GM19240 (cell line): ENCODE measurements around the gene MYO3B.

Experiments
- DNase-seq: peaks from one replicate; pipeline ENCODE4 v3.0.0; 2011; ENCODE audit warnings: low spot score; ENCODE audit not compliant: insufficient read length

MYO3B gene

GRCh38 chr2:170300993-170301392 is 123.0 kb downstream of the MYO3B start:
- no peak for DNase-seq

DNA sequence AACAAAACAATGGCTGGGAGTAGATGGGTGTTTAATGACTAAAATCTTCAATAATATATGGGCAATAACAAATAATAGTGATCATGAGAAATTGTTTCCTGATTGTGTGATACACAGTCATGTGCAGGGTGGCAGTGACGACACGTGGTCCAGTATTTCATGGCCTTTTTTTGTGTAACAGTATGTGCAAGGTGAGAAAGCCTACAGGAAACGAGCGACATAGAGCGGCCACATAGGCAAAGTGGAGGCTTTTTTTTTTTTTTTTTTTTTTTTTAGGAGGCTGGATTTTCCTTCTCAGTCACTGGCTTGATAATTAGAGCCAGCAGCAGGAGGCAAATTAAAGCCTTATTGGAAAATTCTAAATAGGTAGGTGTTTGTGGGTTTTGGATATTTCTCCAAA is 123.7 kb downstream of the MYO3B start:
- no peak for DNase-seq

DNA sequence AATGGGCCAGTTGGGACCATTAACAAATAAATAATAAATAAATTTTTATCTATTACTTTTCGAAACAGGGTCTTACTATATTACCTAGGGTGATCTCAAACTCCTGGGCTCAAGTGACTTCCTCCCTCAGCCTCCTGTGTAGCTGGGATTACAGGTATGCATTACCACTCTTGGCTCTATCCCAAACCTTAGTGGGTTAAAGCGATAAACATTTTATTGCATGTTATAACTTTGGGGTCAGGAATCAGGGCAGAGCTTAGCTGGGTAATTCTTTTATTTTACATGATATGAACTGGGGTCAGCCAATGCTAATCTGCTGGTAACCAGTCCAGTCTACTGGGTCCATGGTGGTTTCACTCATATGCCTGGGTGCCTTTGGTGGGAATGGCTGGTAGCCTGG is 127.8 kb downstream of the MYO3B start:
- DNase-seq, result no peak

GRCh38 chr2:170306293-170306873 is 128.4 kb downstream of the MYO3B start:
- no peak for DNase-seq

DNA sequence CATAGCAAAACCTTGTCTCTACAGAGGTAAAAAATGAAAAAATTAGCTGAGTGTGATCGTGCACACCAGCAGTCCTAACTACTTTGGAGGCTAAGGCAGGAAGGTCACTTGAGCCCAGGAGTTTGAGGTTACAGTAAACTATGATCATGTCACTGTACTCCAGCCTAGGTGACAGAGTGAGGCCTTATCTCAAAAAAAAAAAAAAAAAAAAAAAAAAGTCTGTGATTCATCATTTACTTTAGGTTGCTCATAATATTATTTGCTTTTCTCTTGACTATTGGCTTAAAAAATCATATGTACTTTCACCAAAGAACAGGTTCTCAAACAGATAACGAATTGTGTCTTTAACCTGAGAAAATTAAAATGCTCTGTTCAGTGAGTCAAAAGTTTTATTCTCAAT is 129.1 kb downstream of the MYO3B start:
- no peak for DNase-seq

- DNase-seq, result no peak
Observed at GRCh38 chr2:170307555-170308351, 129.8 kb downstream of the MYO3B start.

- no peak for DNase-seq
Observed at GRCh38 chr2:170310876-170311502, 133.0 kb downstream of the MYO3B start.

DNA sequence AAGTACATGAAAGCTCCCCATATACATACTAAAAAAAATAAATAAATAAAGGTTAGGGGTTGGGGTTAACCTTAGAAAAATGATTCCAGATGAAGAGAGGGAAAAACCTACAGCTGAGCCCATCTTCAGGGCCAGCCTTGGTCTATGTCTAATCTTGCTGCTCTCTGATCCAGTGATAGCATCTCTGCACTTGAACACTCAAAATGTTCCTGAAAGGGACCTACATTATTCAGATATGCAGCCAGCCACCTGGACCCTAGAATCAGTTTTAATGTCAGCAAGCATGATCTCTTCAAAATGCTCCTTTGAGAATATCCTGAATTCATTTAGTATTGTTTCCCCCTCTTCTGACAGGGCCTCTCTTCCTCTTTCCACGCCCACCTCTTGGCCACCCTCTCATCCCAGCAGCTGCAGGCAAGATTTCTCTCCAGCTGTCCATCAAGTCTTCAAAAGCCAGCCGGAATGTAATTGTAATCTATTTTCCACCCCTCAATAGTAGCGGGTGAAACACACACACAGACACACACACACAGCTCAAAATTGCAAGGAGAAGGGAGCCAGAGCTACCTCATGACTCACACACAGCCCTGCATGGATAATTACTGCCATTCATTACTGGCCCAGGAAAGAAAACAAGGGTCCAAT is 135.5 kb downstream of the MYO3B start:
- DNase-seq, result no peak

- no peak for DNase-seq
Observed at GRCh38 chr2:170313992-170314348, 136.0 kb downstream of the MYO3B start.

DNA sequence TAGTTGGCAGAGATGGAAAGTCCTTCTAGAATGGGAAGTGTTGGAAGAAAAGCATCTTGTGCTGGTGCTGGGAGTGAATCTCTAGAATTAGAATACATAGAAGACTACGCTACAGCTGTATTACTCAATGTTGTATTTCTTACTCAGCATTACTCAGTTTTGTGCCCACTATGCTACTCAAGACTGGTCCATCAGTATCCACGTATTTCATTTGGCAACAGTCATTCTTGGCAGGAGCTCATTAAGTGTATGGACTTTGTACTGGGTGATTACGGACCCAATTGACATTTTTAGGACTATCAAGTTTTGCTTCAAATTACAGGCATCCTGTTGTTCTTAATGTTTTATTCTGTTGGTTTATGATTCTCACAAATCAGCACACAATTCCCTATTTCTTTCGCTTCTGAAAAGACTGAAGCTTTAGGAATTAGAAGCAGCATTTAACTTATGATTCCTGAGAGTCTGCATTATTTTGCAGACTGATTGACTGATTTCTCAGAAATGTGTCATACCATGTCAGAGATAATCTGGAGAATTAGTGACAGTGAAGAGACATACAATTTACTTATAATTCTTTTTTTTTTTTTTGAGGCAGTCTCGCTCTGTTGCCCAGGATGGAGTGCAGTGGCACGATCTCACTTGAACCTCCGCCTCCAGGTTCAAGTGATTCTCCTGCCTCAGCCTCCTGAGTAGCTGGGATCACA is 136.9 kb downstream of the MYO3B start:
- no peak for DNase-seq

- no peak for DNase-seq
Observed at GRCh38 chr2:170320948-170321347, 143.0 kb downstream of the MYO3B start.

DNA sequence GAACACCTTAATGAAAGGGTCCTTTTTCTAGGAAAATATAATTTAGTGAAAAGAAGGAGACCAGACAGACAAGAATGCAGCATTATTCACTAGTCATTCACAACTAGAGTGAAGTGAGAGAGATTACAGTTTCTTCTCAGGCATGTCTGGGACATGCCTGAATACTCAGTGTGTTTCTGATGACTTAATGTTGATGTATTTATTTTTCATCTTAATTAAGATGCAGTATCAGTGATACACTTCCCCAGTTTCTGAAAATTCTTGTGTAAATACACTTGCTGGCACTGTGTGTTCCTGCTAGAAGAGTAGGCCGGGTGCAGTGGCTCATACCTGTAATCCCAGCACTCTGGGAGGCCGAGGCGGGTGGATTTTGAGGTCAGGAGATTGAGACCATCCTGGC is 143.6 kb downstream of the MYO3B start:
- no peak for DNase-seq

DNA sequence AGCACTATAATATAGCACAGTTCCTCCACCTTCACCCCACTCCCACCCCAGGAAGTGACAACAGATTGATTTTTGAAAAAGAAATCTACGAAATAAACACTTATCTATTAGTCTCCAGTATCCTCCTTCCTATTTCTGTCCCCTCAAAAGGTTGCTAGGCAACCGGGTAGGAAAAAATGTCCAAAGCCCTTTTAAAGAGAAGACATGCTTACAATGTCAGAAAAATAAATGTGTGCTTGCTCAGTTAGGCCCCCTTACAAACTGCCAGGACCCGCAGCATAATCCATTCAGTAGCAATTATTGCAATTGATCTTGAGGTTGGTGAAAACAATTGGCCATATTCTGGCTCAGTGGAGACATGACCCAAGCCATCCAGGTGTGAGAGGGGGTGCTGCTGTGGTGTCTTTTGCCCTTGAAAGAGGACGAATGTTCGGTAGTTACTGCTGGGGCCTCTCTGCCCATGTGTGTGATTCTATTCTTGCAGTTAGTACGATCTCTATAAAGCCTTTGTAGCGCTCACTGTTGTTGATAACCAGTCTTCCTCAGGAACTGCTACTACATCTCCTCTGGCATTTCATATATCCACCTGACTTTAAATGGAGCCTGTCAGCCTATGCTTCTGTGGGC is 144.3 kb downstream of the MYO3B start:
- no peak for DNase-seq

DNA sequence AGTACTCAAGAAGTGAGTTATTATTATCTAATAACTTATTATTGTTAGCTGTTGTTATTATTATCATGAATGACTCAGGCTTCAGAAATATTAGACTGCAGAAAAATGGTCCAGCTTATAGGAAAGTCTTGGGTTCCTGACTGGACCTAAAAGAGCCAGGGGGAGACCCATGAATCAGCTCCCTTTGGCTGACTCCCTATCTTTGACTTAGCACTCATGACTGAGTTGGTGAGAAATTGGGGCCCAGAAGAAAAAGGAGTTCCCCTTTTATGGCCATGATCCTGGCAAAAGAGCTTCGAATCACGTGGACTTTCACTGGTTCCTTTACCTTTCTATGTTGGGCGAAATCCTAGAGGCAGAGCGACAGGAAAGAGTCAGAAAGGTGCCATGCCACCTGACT is 145.8 kb downstream of the MYO3B start:
- DNase-seq, result no peak

GRCh38 chr2:170324640-170325046 is 146.7 kb downstream of the MYO3B start:
- DNase-seq, result no peak

GRCh38 chr2:170330881-170331280 is 152.9 kb downstream of the MYO3B start:
- no peak for DNase-seq

DNA sequence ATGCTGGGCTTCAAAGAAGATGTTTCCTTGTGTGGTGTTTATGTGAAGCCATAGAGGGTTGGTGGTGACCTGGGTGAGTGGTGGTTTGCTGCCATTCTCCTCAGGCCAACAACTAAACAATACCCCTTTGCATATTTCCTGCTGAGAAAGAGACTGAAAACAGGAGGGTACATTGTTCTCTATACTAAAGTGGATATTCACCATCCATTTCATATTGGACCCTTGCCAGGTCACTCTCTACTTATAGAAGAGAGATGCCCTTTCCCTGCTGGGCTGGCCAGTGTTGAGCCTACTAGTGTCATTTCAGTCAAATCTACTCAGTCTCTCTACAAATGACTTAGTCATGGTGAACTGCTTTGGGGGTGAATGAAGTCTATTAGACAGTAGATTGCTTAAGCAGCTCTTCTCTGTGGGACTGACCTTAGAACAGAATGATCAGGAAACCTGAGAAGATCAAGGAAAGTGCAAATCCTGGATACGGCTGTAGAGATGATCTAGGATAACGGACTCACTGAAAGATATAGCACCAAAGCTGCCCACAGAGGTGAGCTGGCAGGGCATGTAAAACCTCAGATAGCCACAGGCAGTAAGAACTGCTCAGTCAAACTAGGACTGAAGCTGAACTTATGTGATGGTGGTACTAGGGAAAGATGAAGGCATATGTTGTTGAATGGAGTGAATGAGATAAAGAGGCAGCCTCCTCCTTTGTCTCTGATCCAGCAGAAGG is 154.9 kb downstream of the MYO3B start:
- DNase-seq, result no peak

- DNase-seq, result no peak
Observed at GRCh38 chr2:170335351-170335750, 157.4 kb downstream of the MYO3B start.

GRCh38 chr2:170336408-170336807 is 158.5 kb downstream of the MYO3B start:
- no peak for DNase-seq

- no peak for DNase-seq
Observed at GRCh38 chr2:170336916-170337315, 159.0 kb downstream of the MYO3B start.

DNA sequence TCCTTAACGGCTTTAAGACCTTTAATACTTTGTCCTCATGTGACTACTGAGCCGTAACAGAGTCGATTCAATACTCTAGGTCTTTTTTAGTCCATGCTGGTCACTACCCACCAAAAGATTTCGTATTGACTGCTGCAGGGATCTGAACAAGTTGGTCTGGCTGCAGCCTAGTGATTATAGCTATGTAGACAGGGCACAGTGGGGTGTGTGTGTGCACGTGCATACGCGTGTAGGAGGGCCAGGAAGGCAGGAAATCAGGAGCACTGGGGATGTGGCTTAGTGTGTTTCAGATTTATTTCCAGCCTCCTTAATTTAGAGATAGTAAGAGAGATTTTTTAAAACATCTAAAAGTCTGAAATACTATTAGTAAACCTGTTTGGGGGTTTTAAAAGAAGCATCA is 161.4 kb downstream of the MYO3B start:
- no peak for DNase-seq
